CD1c-positive myeloid dendritic cell (primary cell): ENCODE results near the gene UNC13B.

ENCODE experiments used
- DNase-seq: peaks from one replicate; pipeline ENCODE4 v3.0.0-alpha.2; 2016; ENCODE audit errors: extremely low spot score

The UNC13B gene

DNA sequence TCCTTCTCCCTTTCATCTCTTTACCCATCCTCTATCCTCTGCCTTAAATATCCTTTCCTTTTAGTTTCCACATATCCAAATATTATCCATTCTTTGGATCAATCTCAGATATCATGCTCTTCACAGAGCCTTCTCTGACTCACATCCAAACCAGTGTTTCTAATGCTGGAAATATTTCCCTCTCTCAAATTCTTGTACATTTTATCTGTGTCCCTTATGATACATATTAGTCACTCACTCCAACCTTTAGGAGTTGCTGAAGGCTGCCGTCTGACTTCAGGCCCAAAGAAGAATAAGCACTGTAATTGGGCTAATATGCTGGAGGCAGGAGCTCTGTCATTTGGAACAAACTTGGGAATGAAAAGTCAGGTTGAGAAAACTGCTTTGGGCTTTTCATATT lies 171.7 kb downstream of the UNC13B start:
- DNase-seq: no peak

DNA sequence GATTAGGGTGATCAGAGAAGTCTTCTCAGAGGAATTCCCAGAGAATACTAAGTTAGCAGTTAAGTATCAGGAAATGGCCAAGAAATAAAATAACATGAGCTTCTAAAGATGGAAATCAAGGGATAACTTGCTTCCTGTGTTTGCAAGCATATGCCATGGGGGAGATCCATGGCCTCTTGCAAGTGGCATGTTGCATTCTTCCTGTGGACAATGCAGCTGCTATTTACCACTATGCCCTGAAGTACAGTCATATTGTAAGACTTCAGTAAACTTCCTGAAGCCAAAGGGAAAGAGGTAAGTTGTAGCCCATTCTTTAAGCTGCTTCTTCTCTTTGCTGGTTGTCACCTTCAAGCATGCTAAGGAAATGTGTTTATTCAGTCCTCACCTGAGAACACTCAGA lies 173.4 kb downstream of the UNC13B start:
- DNase-seq: no peak

DNA sequence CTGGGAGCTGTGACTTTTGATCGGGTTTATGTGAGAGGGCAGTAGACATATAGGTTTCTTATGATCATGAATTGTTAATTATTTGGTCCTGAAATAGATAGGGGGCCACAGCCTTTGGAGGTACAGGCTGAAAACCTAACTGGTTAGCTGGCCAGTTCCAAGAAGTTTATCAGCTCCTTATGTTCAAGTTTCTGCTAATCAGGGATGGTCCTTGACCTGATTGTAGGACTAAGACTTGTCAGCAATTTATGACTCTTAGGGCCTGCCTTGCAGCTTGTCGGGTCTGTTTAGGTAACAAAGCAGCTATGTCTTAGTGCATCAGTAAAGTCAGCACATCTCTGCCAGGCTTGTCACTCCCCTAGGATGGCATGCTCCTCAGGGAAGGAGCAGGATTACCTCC lies 176.3 kb downstream of the UNC13B start:
- no peak for DNase-seq

DNA sequence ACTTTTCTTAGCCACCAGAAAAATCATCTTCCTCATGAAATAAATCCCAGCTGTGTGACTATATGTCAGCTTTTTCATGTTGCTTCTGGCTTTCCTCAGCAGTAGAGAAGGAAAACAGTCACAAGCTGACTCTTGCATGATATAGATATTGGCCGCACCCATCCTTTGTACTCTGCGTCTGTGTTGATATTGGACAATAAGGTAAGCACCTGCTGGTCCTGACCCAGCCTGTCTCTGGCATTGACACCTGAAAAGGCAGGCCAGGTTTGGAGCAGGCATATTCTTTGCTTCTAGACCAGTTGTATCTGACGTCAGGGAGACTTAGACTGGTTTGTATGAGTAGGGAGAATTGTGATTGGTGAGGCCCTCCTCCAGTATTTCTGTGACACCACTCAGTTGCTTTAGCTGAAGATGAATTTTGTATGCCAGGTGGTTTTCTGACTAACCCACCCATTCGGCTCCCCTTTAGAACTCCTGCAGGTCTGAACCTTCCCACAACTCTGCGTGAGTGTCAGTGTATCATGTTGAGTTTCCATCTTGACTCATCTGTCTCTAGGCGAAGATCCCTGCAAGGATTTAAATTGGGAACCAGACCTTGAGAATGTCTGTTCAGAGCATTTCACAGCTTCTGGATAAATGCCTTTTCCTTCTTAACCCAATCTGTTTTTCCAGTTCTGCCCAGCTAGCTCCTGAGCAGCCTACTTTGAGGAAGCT lies 176.9 kb downstream of the UNC13B start:
- no peak for DNase-seq

DNA sequence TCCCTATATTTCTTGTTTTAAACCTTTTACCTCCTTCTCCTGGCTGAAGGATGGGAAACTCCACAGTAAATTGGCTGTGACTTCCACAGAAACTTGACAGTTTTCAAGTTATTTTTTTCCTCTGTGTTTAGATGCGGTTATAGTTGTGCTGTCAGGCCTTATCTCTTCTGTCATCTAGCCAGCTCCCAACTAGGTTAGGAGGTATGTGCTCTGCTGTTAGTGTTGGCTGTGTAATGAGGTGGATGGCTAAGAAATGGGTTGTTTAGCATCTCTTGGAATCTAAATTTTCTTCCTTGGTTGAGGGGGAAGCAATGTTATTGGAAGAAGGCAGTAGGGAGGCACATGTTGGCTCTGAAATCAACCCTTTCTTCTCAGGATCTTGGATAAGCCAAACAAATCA lies 178.2 kb downstream of the UNC13B start:
- DNase-seq: no peak

DNA sequence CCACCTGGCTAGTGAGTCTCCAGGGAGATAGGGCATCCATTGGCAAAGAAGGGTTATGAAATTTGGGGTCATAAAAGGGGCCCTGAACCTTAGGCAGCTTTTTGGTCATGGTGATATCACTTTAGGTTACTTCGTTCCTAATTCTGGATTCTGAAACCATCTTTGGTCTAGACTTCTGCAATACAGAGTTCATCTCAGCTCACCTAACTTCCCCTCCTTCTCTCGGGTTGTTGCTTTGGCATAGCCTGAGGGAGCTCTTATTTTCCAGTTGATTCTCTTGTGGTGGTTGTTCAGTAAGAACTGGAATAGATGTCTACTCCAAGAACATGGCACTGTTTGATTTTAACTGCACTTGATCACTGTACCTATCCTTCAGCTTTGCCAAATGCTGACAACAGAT lies 179.2 kb downstream of the UNC13B start:
- no peak for DNase-seq

DNA sequence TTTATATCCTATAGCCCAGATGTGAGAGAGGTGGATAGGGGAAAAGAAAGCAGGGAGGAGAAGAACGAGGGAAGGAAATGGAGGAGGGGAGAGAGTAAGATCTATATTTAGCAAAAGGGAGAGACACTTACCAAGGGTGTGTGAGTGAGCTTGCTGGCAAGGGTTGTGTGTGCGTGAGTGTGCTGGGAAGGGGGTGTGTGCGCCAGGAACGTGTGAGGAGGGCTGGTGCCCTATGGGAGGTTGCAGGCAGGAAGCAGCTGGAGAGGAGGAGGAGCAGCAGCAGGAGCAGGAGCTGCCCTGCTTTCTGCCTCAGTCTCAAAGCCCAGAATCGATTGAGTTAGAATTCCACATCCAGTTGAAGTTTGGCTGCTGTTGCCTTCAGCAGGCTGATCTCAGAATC lies 179.8 kb downstream of the UNC13B start:
- DNase-seq: no peak

DNA sequence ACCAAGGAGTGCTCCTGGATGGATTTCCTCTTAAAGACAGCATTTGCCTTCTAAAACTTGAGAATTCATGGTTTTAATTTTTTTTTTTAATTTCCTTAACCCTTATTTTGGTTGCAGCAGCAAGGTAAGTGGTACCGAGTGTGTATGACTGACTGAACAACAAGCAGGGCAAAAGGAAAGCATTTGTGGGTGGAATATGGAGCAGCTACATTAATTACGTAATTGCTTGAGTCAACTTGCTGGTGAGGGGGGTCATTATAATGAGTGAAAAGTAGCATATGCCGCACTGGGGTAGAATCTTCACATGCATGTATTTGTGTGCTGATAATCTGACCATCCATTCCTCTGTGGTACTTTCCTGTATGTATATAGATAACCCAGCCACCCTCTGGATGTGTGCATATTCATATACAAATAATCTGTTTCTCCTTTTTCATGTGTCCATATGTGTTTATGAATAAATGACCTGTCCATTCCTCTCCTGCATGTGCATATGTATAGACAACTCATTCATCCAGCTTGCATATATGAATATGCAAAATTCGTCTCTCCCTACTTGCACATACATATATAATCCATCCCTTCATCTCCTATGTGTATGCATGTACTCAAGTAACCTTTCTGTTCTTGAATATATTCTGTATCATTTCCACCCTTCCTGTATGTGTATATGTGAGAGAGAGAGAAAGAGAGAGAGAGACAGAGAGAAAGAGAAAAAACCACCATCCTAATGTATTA lies 180.6 kb downstream of the UNC13B start:
- no peak for DNase-seq

DNA sequence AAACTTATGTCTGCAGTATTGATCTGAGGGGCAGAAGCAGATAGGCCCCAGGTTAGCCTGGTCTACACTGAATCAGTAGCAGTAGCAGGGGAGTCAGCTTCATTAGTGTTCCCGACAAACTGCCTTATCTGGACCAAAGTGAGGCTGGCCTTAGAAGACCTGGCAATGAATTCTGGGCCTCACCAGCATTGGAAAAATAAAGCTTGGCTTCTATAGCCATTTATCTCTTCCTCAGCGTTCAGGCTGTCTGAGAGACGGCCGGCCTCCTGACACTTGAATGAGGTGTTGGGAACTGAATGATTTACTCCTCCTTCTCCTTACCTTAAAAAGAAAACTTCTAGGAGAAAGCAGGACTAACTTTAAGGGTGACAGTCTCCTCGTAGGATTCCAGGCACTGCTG lies 186.3 kb downstream of the UNC13B start:
- no peak for DNase-seq

DNA sequence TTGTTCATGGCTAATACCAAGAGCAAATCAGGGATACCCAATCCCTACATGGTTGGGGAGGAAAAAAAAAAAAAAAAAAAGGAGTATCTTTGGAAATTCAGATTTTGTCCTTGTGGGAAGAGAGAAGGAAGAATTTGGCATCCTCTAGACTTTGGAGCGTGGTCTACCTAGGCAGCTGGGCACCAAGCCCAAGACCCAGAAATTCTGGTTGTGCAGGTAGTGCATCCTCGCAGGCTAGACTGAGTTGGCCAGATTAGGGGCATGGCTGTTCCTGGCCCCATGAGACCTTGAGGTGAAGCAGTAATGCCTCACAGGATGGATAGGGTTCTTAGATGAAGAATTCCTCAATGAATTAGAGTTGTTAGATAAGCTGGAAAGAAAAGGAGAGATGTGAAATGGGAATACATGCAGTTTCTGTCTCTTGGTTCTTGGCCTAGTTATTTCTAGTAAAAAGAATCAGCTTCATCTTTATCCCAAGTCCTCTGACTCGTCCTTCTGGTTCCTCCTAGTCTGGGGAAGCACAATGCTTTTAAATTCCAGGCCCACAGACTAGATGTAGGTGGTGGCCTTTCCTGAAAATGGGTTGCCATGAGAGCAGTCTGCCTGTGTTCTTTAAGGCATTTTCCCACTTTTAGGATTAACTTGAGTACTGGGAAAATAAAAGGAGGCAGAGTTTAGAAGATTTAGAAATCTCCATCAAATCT lies 187.6 kb downstream of the UNC13B start:
- DNase-seq: no peak

DNA sequence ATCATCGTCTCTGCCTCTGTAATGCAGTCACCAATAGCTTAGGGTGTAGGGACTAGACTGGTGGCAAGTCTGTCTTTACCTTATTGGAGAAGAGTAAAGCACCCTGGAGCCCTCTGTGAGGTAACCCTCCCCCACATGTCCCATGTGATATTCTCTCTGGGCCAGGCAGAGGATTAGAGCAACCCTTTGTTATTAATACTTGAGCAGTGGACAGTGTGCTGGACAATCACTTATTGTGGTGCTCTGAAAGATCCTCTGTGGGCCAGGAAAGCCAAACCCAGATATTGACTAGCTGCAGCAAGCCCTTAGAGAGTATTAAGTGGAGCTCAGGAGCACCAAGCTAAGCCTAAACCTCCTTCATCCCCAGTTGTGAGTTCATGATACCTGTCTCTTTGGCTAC lies 188.4 kb downstream of the UNC13B start:
- no peak for DNase-seq

DNA sequence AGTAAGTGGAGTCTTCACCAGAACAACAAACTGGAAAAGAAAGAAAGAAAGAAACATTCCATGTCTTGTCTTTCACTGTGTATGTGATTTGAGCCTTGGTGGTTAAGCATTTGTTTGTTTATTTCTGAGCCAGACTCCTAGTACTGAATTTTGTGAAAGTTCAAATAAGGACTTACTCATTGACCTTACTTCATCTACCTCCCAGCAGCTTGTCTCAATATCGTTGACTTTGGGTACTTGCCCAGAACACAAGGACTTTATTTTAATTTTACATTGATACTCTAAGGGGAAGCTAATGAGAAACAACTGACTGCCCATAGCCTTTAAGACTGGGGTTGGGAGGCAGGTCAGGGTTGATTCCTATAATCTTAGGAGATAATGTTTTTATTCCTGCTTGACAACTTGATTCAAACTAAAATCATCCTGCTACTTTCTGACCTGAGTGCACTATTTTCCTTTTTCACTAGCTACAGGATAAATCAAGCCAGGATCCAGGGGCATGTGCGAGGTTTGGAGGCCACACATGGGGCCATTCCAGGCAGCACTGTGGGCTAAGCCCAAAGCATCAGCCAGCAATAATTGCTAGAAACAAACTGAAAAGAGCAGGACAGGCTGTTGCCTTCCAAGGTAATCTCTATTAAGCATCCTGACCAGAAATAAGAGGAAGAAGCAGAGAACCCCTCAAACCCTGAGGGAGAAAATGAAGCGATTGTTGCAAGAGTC lies 189.2 kb downstream of the UNC13B start:
- no peak for DNase-seq

DNA sequence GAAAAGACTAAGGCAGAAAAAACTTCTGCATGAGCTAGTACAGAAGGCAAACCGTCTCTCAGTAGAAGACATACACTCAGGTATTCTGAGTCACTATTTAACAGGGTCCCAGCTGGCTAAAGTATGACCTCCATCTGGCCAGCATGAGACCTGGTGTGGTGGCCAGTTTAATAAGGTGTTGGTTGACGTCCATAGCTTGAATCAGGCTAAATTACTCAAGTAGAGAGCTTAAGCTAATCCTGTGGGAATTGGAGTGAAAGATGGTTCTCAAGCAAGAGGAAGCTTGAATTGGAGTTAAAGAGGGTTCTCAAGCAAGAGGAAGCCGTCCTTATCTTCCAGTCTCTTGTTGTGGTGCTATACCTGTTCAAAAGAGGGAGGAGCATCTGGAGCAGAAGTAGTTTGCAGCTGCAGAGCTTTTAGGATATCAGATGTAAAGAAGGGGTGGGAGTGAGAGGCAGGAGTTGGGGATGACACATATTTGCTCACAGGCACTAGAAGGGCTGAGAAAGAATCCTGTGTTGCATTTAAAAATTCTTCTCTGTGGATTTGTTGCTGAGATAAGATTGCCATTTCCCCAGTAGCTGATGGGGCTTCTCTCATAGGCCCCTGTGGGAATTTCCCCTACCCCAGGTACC lies 192.0 kb downstream of the UNC13B start:
- no peak for DNase-seq

DNA sequence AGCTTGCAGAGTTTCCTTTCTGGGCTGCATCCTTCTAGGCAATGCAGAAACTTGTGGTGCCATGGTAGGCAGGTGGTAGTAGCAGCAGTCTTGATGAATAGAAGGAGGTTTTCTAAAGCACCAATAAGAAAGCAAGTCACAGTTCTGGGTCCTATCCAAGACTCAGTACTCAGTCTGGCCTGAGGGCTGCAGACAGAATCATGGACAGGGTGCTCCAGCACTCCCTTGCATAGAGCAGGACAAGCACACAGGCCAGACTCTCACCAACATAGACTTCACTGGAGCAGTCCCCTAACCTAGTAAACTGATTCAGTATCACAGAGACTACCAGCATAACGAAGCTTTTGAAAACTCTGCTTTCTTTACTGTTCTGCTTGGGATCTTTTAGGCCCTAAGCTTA lies 194.1 kb downstream of the UNC13B start:
- DNase-seq: no peak

DNA sequence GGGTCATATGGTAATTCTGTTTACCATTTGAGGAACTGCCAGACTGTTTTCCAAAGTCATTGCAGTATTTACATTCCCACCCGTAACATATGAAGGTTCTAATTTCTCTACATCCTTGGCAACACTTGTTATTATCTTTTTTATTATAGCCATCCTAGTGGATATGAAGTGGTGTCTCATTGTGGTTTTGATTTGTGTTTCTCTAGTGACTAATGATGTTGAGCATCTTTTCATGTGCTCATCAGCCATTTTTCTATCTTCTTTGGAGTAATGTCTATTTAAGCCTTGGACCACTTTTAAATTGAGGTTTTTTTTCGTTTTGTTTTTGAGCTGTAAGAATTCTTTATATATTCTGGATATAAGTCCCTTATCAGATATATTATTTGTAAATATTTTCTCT lies 195.3 kb downstream of the UNC13B start:
- DNase-seq: no peak

DNA sequence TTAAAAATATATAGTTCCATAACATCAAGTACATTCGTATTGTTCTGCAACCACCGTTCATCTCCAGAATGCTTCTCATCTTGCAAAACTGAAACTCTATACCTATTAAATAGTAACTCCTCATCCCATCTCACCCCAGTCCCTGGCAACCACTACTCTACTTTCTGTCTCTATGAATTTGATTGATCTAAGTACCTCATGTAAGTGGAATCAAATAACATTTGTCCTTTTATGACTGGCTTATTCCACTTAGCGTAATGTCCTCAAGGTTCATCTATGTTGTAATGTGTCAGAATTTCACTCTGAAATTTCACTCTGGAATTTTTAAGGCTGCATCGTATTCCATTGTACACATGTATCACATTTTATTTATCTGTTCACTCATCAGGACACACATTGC lies 196.0 kb downstream of the UNC13B start:
- no peak for DNase-seq

DNA sequence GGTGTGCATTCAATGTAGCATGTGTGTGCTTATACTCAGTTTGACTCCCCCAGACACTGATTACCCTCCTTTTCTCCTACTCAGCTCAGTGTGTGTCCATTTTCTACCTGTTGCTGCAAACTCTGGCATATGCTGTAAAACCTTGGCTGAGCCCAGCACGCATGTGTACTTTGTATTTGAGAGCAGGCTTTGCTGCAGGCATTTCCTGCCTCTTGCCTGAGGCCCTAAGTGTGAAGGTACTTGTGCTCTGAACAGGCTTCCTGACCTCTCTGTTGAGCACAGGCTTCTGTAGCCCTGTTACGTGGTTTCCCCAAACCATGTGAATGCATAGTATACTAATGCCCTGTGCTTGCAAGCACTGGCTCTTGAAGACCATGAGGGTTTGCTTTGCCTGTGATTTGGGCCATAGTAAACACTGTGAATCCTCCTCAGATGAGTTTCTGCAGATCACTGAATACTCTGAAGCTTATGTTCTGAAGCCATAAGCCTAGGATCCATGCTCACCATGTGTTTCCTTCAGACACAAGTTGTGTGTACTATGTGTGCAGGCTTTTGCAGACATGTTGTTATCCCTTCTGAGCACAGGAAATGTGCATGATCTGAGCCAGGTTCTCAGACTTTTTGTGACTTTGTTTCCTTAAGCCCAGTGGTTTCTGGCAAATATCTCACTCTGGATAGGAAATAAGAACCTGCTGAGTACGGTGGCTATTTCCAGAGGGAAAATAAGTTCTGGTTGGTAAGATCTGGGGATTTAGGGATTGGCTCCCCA lies 203.2 kb downstream of the UNC13B start:
- no peak for DNase-seq

DNA sequence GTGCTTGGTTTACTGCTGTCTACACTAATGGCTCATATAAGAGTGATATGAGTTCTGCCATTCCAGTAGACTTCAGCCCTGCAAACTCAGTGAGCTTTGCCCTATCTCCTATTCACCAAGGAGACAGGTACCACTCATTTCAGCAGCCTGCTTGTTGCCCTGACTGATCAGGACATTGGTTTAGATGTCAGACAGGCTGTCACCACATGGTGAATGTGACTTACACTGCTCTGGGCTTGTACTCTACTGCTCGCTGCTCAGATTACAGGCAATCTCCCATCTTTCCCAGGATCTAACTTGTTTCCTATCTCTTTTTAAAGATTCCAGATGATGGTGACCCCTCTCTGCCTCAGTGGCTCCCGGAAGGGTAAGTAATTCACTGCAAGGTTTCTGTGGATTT lies 204.8 kb downstream of the UNC13B start:
- DNase-seq: no peak

DNA sequence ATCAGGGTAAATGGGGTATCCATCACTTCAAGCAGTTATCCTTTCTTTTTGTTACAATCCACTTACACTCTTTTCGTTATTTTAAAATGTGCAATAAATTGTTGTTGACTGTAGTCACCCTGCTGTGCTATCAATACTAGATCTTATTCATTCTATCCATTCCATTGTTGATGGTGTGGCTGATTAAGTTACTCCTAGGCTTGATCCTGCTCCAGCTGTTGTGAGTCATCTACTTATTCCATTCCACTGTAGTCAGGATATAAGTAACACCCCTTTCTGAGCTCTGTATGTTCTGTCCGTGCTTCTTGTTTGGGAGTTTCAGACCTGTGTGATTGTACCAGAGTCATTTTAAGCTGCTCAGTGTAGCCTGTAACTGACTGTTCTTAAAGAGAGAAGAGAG lies 205.6 kb downstream of the UNC13B start:
- DNase-seq: no peak

DNA sequence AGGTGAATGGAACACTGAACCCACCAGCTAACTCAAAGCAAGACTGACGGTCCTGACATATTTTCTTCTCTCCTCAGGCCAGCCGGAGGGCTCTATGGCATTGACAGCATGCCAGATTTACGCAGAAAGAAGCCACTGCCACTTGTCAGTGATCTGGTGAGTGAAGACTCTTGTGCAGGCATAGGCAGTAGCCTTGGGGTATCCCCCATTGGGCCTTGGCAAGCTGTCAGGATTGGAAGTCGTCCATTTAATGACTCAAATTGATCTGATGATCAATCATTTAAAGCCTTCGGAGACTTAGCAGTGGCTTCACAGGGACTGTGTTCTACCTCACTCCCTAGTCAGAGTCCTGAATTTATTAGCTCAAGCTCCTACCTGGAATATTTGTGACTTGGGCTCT lies 208.4 kb downstream of the UNC13B start:
- no peak for DNase-seq

DNA sequence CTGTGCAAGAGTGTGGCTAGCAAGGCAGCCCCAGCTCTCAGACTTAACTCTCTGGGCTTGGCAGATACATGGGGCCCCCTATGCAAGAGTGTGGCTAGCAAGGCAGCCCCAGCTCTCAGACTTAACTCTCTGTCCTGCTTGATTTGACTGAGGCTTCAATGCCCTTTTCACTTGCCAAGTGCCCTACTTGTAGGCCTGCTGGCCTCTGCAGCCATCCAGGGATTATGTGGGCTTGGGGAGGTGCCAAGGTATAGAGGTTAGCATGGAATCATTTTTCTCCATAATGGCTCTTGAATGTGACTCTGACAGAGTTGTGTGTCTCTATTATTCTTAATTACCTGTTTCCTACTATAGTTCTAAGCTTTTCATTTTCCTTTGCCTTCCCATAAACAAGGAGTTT lies 212.6 kb downstream of the UNC13B start:
- DNase-seq: no peak
